Endothelial cell of umbilical vein (primary cell): ENCODE data around the gene WNT9A.

Source experiments
- CTCF ChIP-seq, 2 donors: IDR thresholded peaks; 1 replicate in 1 of 2; 2 replicates in 1 of 2; pipeline ENCODE4 v1.5.1; 2011; ENCODE audit warnings: low read length in 2 of 2, mild to moderate bottlenecking in 2 of 2, moderate library complexity in 2 of 2, control low read depth in 1 of 2, inconsistent platforms in 1 of 2, low read depth in 1 of 2; ENCODE audit not compliant: insufficient read depth in 1 of 2; ENCODE audit errors: extremely low read depth in 1 of 2
- FOS ChIP-seq: IDR thresholded peaks from 2 replicates; pipeline ENCODE4 v1.6.1; 2011; ENCODE audit warnings: mild to moderate bottlenecking, low read length, moderate library complexity, borderline replicate concordance; ENCODE audit not compliant: insufficient read depth
- POLR2A ChIP-seq: IDR thresholded peaks from 2 replicates; pipeline ENCODE4 v1.6.1; 2012; ENCODE audit warnings: low read depth, mild to moderate bottlenecking, control low read depth, low read length

GRCh38 chr1:227904541-227905335 is 43.0 kb downstream of the WNT9A start:
- TF ChIP-seq CTCF (IDR thresholded peaks at IDR 0.05; ENCODE audit: extremely low read depth in 1 of 2, insufficient read depth in 1 of 2, low read depth in 1 of 2, low read length in 2 of 2) (no peak), POLR2A (no peak), FOS (no peak)
